HG02943 (cell line): ENCODE results near the gene PDGFRB.

Experiments
- ATAC-seq: cut with Tn5 transposase; IDR thresholded peaks from one replicate; pipeline ENCODE4 v1.9.1; 2021; ENCODE audit warnings: mild to moderate bottlenecking, low read depth, moderate library complexity; ENCODE audit not compliant: unreplicated experiment

Gene PDGFRB

DNA sequence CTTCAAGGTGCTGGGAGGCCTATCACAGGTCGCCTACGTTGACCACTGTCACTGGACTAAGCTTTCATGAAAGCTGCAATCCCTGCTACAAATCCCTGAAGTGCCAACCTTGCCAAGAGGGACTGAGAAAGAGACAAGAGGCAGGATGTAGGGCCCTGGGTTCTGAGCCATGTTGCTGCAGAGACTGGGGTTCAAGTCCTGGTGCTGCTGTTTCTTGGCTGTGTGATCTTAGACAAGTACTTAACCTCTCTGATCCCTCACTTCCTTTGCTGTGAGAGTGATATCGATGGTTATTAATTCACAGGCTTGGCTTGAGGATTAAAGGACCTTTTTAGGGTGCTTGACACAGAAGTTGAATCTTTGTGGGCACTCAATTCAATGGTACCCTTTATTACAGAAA lies 84.8 kb downstream of the PDGFRB start:
- no peak for ATAC-seq

DNA sequence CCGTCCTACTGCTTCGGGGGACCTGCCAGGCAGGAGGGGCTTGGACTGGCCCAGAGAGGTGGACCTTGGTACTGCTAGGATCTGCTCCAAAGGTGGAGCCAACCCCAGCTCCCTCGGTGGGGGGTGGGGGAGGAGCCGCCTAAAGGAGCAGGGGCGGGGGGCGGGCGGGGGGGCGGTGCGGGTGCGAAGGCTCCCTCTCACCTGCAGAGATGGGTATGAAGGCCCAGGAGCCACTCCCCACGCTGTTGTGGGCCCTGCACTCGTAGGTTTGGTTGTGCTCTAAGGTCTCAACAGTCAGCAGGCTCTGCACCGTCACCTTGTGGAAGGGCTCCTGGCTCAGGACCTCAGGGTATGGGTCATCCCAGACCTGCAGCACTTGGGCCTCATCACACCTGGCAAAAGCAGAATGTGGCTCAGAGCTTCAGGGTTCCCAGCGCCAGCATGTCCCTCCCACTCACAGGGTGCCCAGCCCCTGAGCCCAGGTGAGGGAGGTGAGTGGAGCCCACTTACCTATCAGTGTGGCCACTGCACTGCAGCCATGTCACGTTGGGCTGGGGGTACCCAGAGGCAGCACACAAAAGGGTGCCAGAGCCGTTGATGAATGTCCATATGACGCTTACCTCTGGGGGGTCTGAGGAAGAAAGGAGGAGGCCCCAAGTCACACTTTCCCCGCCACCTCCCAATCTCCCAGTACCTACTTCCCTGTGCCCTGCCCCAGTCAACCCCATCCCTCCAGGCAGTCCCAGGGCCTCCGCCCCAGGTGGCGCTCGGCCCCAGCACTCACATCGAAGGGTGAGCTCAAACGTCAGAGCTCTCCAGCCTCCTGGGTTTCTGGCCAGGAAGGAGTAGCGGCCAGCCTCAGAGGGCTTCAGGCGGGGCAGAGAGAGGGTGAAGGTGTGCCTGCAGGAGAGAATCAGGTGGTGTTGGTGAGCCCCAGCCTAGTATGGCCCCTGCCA lies 85.7 kb downstream of the PDGFRB start:
- no peak for ATAC-seq

DNA sequence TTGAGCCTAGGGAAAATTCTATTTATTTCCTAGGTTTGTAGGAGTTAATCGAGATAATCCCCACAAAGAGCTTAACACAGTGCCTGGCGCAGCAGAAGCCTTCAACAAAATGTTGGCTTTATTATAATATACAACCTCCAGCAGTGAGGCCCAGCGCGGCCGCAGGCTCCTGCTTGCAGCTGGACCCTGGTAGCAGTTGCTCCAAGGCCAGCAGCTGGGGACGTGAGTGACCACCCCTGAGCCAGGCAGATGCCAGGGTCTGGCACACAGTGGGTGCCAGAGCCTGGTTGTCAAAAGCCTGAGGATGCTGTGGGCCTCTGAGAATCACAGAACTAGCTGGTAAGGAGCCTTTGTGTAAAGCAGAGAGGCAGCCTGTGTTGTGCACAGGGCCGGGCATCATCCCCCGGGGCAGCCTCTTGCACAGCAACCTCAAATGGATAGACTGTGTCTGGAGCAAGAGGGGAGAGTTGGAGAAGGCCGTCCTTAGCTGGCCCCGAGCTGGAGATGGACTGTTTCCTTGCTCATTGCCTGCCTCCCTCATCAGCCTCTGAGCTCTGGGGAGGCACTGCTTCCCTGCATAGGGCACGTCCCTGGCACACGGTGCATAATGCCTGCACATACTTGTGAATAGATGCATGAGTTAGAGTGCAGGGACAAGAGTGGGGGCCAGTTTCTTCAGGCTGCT lies 86.5 kb downstream of the PDGFRB start:
- no peak for ATAC-seq

DNA sequence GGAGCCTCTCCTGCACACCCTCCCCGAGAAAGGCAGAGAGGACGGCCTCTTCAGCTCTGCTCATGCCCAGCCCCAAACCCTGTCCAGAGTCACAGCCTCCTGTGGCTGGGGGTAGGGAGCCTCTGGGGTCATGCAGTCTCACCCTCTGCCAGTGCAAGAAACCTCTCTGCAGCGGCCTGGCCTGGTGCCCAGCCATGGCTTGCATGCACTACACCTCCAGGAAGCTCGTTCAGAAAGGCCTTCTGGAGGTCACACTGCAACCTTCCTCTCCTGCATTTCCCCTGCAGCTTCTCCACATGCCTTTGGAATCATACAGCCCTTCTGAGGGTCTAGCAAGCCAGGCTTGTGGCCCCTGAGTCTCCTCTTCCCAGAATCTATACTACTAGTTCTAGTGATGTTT lies 87.2 kb downstream of the PDGFRB start:
- ATAC-seq: no peak

DNA sequence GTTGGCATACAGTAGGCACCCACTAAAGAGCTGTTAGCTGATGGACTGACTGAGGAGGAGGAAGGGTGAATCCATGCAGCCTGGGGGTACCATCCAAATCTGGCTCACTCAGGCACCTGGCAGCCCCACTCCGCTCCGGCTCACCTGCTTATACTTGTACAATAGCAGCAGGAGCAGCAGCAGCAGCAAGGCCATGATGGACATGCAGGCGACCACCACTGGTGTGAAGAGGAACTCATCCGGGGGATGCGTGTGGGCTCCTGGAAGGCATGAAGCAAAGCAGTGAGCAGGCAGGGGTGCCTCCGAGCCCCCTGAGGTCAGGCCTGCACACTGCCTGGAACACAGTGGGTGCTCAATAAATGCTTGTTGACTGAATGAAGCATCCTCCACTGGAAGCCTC lies 87.6 kb downstream of the PDGFRB start:
- no peak for ATAC-seq

DNA sequence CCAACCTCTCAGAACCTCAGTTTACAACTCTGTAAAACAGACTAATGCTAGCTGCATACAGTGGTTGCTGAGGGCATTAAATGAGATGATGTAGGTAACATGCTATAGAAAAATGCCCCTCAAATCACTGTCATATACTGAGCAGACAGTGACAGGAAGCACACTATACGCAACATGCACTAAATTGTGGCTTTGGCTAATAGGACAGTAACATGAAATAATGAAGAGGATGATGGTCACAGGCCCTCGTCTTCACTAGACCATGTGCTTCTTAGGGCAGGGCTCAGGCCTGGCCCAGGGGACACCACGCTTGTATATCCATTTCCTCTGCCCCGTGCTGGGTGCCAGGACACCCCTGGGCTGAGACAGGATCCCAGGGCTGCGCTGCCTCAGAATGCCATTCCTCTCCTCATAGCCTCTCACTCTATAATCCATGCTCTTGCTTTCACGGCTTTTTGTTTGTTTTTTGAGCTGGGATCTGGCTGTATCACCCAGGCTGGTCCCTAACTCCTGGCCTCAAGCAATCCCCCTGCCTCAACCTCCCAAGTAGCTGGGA lies 88.2 kb downstream of the PDGFRB start:
- no peak for ATAC-seq

DNA sequence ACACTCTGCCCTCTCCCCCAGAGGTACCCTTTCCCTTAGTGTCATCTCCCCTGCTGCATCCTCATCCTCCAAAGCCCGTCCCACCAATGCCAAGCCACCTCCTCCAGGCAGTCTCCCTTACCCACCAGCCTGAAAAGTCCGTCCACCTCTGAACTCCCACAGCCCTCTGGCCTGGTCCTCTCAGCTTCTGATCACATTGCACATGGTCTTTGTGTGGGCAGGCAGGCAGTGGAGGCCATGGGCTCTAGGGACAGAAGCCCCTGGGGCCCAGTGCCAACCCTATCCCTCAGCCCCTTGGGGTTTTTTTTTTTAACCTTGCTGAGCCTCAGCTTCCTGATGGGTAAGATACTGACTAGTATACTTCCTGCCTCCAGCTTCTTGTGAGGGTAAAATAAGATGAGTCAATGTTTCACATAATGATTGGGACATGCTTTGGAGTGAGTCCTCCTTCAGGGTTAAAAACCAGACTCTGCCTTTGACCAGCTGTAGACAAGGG lies 88.7 kb downstream of the PDGFRB start:
- ATAC-seq: no peak

DNA sequence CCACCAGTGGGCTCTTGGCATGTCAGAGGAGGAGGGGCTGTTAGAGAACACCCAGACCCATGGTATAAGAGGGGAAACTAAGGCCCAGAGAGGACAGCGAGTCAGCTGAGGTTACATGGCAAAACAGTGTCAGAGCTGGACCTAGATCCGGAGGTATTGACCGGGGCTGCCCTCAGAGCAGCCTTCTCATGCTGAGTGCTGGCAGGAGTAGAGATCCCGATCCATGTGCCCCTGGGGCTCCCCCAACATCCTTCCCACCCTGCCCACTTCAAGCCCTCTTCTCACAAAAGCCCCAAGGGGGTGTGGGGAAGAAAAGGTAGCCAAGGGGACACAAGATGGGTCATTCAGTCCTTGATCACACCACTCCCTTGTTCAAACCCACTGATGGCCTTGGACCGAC lies 89.2 kb downstream of the PDGFRB start:
- ATAC-seq: no peak

DNA sequence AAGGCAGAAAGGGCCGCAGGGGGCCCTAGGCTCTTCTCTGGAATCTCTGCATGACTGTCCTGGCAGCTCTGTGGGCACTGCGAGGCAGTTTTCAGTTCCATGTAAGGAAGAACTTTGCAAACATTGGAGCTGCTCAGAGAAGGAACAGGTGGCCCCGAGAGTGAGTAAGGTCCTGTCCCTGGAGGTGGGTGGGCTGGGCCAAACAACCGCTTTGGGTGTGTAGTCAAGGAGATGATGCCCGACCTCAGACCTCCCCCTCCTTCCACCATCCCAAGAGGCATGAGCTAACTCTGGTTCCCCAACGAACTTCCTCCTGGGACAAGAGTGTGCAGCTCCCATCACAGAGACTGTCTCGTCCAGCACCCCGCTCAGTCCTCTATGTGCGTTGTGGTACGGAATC lies 89.8 kb downstream of the PDGFRB start:
- ATAC-seq: no peak

DNA sequence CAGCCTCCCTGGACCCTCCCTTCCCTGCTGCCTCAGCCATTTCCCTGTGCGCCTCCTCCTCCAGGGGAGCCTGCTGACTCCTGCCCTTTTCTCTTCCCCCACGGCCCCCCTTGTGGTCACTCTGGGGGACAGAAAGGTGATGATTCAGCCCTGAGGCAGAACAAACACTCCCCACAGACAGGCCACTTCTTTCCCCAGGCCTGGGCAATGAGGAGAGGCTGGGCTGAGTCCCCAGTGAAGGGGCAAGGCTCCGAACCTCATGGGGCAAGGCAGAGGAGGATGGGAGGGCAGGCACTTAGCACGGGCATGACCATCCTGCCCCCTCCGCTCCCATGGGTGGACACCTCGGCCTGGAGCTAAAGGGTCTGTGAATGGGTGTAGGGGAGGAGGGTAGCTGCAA lies 90.3 kb downstream of the PDGFRB start:
- ATAC-seq: no peak

DNA sequence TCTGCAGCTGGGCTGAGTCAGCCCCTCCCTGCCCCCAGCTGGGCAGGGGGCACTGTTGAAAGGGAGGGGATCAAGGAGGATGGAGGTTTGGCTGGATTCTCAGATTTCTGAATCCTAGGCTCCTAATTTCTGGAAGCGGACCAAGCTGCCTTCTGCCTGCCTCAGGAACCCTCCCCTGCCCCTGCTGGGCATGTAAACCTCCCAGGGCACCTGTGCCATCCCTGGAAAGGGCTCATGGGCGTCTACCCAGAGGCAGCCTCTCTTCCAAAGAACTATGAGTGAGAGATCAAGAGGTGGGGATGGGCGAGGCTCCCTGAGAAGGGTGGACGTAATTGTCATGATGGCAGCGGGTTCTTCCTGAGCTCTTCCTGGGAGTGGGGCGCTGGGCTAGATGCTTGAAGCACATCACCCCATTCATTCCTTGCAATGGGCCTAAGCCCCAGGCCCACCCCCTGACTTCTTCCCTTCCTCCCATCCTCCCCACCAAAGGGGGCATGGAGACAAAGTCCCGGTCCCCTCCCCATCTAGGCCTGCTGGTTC lies 90.9 kb downstream of the PDGFRB start:
- ATAC-seq: no peak
